Activated CD8-positive, alpha-beta memory T cell treated with anti-CD3 and anti-CD28 coated beads, Interleukin-2, amount 50 U/mL, for 24 hours (primary cell): Measurements from ENCODE around the gene DCUN1D3.
"Not testable (repeated sequence)": the region's sequence is repeated elsewhere in the genome, so short reads cannot be mapped to it uniquely, and the experiment has no call there.

Experiments used
- DNase-seq: peaks from one replicate; pipeline ENCODE4 v3.0.0-alpha.2; 2020; ENCODE audit errors: extremely low read depth

The DCUN1D3 gene, protein sequence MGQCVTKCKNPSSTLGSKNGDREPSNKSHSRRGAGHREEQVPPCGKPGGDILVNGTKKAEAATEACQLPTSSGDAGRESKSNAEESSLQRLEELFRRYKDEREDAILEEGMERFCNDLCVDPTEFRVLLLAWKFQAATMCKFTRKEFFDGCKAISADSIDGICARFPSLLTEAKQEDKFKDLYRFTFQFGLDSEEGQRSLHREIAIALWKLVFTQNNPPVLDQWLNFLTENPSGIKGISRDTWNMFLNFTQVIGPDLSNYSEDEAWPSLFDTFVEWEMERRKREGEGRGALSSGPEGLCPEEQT

DNA sequence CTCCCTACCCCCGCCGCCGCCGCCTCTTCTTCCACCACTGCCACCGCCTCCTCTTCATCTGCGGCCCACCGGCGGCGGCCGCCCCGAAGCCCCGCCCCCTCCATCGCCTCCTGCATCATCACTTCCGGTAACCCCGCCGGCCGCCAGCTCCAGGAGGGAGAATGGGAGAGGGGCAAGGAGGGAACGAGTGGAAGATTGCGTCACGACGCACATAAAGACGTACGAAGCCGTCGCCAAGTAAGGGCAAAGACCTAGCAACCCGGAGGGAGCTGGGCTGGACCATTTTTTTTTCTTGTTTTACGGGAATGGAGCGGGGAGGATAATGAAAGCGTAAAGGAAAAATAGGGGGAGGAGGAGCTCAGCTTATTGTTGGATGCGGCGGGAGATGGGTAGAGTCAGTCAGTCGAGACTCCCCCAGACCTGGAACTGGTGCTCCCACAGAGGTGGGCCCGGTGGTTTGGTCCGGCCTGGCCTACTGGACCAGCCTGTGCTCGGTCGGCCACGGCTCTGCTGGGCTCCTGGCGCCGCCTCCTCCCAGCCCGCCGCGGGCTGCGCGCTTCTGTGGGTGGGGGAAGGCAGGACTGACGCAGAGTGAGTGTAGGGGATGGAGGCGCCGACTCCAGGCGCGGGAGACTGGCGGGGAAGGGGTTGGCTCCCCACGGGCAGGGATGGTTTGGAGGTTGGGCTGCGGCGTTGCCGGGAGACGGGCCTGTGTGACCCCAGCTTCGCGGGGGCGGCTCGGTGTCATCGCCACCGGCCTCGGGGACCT lies at the start of gene DCUN1D3, which contains the start of gene LYRM1:
Gene DCUN1D3 (minus strand): TSS at position 60 of the 769 bp plus-strand sequence. CDS start 37,820 bp downstream, outside the sequence.
Gene LYRM1 (plus strand): TSS at position 473 of the 769 bp plus-strand sequence. CDS start 14,785 bp downstream, outside the sequence.
- DNase-seq = peak; percentile 69

DNA sequence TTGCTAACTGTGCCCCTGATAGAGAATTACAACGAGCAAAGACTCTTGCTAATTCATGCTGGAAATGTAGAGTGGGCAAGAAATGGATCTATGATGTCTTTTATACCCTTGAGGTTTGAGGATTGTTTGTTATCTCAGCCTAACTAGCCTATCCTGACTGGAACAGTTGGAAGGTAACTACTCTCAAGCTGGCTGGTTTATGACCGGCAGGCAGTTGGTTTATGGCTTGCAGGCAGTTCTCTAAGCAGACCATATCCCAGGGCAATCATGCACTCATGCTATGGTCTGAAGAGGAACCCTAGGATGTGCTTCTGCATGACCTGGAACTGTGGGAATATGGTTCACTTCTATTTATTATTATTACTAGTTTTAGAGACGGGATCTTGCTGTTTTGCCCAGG lies 49.5 kb upstream of the DCUN1D3 start:
- no peak for DNase-seq

DNA sequence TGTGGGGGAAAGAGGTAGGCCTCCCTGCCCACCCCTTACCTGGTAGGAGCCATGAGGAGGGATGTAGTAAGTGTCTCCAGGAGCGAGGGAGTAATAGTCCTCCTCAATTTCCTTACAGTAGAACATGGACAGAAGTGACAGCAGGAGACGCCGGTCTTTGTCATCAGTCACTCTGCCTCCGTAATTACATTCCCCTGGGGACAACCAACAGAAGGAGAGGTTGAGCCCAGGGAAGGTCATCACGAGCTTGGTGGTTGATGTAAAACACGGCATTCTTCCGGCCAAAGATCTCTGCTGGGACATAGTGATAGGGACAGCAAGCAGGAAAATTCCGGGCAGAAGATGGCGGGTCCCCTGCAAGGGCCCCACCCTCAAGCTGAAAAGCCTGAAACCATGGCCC lies 48.3 kb upstream of the DCUN1D3 start:
- no peak for DNase-seq

DNA sequence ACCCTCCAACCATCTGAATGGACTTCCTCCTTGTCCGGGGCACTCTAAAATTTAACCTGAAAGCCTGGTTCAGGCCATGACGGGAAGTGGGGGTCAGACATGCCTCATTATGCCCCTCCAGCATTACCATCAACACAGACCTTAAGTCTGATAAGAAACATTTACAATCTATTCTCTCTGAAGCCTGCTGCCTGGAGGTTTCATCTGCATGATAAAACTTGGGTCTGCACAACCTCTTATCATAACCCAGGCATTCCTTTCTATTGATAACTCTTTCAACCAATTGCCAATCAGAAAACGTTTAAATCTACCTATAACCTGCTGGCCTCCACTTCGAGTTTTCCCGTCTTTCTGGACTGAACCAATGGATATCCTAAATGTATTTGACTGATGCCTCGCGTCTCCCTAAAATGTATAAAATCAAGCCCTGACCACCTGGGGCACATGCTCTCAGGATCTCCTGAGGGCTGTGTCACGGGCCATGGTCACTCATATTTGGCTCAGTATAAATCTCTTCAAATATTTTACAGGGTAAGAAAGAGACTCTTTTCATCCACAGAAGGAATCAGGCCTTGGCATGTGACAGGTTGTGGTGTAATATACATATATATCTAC lies 46.0 kb upstream of the DCUN1D3 start:
- no peak for DNase-seq

DNA sequence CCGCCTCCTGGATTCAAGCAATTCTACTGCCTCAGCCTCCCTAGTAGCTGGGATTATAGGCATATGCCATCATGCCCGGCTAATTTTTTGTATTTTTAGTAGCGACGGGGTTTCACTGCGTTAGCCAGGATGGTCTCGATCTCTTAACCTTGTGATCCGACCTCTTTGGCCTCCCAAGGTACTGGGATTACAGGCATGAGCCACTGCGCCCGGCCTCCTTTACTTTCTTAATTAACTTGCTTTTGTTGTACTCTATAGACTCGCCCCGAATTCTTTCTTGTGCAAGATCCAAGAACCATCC lies 45.4 kb upstream of the DCUN1D3 start:
- not testable (repeated sequence) for DNase-seq

DNA sequence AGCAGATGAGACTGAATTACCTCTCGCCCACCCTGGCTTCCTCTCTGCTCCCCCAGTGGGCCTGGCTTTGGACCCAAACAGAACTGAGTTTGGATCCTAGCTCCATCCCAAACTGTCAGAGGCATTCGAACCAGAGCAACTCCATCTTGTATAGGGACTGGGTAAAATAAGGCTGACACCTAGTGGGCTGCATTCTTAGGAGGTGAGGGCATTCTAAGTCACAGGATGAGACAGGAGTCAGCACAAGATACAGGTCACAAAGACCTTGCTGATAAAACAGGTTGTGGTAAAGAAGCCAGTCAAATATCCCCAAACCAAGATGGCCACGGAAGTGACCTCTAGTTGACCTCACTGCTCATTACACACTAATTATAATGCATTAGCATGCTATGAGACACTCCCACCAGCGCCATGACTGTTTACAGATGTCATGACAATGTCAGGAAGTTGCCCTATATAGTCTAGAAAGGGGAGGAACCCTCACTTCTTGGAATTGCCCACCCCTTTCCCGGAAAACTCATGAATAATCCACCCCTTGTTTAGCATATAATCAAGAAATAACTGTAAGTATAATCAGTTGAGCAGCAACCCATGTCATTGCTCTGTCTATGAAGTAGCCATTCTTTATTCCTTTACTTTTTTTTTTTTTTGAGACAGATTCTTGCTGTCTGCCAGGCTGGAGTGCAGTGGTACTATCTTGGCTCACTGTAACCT lies 44.9 kb upstream of the DCUN1D3 start:
- peak; percentile 23 for DNase-seq

DNA sequence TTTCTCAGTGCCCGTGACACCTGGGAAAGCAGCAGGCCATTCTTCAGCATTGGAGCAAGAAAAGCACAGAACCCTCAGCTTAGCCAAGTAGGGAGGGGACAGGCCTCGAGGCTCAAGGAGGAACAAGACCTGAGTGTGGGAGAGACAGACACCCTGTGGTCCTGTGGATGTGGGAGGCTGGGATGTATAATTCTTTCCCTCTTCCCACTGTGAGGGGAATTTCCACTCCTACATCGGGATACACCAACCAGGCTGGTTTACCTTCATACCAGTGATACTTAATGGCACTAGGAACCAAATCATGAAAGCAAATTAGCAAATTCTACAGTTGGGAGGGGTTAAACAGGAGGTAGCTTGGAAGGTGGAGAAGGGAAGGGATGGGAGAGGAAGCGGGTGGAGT lies 42.1 kb upstream of the DCUN1D3 start:
- DNase-seq = no peak

DNA sequence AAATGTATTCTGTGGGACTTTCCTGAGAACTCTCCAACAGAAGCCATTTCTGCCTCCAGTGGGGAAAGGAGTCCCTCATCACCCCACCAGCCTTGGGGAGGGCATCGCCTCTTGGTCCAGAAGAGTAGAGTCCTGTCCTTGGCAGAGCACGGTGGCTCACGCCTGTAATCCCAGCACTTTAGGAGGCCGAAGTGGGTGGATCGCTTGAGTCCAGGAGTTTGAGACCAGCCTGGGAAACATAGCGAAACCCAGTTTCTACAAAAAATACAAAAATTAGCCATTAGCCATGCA lies 41.4 kb upstream of the DCUN1D3 start:
- DNase-seq = no peak

DNA sequence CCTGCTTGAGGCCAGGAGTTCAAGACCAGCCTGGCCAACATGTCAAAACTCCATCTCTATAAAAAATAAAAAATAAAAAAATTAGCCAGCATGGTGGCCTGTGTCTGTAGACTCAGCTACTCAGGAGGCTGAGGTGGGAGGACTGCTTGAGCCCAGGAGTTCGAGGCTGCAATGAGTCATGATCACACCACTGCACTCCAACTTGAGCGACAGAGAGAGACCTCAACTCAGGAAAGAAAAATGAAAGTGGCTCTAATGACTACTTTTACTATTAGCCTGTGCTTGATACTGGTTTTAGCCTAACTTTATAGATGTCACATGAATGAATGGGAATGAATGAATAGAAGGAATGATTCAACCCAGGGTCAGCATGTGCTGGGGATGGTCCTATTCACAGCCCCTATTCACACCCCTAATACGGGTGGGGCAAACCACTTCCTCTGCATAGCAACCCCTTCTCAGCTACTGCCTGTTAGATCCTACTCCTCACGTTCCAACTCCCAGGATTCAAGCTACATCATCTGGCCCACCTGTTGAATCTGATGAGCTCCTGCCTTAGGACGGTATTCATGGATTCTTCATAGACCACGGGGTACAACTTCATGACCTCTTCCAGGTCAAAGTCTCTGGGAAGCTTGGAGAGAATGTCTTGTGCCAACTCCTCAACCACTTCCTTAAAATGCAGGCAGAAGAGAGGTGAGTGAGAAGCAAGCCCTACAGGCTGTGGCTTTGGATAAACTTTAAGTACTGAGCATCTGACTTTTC lies 40.9 kb upstream of the DCUN1D3 start:
- DNase-seq = no peak

DNA sequence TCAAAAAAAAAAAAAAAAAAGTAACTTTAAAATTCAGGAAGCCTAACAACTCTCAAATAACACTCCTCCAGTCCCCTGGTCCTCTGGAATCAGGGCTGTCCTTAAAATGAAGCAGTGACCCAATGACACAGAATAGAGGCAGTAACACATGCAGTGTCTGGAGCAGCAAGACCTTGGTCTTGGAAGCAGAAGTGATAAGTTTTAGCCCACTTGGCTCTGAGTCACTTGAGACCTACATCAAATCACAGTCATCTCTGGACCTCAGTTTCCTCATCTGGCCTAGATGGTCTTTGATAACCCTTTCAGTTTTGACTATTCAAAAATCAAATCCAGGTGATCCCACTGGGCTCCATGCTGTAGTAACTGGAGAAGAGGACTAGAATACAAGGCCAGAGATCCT lies 39.5 kb upstream of the DCUN1D3 start:
- no peak for DNase-seq

DNA sequence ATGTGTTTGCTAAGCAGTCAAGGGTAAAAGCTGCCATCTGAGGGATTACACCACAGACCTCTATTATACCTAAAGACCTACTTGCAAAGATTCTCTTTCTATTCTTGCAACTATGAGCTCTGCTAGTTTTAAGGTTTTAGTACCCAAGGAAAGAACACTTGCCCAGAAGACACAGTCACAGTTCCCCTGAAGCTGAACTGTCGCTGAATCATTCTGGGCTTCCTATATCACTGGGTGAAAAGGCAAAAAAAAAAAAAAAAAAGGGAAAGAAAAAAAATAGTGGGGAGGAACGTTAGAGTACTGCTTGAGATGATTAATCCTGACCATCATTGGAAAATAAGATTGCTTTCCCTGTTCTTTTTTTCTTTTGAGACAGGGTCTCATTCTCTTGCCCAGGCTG lies 38.3 kb upstream of the DCUN1D3 start:
- DNase-seq = no peak

DNA sequence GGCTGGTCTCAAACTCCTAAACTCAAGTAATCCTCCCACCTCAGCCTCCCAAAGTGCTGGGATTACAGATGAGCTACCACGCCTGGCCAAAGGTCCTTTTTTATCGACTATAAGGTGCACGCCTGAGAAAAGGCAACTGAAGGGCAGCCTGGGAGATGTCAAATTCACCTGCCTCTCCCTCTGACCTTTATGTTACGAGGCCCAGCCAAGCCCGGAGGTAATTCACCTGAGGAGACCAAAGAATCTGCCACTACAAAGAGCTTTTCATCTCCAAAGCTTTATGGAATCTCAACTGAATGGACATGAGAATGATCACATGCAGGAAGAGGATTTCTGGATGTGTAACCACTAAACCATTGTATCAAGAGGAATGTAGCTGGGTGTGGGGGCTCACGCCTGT lies 37.6 kb upstream of the DCUN1D3 start:
- no peak for DNase-seq

DNA sequence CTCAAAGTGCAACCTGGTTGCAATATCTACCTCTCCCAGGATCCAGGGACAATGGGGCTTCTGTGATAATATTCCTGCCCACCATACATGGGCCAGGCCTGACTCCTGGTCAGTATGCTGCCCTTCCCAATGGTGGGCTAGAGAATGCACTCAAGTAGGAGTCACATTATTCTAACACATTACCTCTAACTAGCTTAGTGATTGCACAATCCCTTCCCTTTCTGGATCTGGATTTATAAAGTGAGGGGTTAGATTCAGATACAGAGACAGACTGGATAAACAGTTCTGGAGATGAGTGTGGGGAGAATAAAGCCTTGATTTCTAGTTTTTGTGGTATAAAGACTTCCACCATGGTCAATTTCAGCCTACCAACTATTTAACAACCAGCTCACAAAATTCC lies 33.4 kb upstream of the DCUN1D3 start:
- DNase-seq = no peak

DNA sequence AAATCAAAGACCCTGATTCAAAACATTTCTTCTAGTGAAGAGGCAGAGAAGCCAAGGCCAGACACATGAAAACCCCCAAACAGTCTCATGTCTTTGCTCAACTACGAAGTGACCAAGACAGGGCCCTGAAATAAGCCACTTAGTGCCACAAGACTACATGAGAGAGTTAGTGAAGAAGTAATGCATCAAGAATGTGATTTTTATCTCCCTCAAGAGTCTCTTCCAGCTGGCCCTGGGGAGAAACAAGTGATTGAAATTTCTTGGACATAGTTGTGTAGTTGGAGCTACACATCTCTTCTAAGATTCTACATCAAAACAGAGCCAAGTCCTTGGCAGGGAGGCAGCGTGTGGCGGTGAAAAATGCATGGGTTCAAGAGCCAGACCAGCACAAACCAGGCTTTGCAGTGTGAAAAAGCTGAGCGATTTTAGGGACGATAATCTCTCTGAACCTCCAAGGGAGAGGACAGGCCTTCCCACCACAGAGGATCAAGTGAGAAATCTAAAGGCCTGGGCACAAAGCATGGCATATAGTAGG lies 31.0 kb upstream of the DCUN1D3 start:
- no peak for DNase-seq

DNA sequence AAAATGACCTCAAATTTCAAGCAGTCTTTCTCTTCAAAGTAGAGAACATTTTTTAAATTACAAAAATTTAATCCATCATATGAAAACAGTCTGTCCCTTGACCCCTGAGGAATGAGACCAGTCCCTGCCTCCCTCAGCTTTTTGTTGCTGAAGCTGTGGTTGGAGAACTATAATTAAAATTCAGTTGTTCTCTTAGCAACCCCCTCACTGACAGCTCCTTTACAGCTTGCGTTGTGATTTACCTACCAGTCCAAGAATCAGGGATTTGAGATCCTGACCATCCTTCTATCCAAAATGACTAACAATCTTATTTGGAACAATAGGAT lies 30.2 kb upstream of the DCUN1D3 start:
- no peak for DNase-seq

DNA sequence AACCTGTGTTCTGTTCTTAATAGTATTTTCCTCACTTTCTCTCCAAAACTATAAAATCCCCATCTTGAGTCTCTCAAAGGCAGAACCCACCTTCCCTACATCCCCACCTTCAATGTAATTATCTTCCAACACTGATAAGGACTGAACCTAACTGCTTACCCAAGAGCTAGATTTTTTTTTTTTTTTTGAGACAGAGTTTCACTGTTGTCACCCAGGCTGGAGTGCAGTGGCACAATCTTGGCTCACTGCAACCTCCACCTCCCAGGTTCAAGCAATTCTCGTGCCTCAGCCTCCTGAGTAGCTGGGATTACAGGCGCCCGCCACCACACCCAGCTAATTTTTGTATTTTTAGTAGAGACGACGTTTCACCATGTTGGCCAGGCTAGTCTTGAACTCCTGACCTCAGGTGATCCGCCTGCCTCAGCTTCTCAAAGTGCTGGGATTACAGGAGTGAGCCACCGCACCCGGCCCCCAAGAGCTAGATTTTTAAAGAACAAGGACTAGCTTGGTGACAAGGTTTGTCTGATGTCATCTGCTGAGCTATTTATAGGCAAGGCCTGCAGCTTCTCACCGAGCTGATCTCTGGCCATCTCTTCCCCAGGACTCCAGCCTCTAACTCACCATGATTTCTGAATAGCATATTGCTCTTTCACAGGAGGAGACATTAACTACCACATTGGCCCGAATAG lies 29.7 kb upstream of the DCUN1D3 start:
- DNase-seq = not testable (repeated sequence)

DNA sequence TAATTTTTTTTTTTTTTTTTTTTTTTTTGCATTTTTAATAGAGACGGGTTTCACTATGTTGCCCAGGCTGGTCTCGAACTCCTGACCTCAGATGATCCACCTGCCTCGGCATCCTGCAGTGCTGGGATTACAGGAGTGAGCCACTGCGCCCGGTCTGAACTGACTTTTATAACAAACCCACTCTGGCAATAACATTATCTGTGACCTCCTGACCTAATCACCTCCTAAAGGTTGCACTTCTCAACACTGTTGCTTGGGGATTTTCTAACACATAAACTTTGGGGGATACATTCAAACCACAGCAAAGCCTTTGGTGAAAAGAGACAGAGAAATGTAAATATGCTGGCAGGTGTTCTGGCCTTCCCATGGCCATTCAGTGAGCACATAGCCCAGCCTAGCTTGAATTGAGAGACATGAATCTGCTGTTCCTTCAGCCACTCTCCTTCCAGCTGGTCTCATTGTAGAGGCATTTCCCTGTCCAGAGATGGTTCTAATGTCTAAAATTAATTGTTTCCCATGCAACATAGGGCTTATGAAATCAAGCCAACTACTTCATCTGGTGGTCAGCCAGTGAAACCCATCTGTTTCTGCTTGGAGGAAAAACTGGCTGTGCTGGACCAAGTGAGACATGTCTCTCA lies 28.7 kb upstream of the DCUN1D3 start:
- no peak for DNase-seq

DNA sequence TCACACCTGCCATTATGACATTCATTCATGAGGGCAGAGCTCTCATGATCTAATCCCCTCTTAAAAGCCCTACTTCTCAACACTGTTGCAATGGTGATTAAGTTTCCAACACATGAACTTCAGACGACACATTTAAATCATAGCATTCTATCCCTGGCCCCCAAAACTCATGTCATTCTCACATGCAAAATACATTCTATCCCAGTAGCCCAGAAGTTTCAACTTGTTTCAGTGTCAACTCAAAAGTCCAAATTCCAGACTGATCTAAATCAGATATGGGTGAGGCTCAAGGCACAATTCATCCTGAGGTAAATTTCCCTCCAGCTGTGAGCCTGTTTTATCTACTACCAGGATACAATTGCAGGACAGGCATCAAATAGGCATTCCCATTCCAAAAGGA lies 25.6 kb upstream of the DCUN1D3 start:
- no peak for DNase-seq

DNA sequence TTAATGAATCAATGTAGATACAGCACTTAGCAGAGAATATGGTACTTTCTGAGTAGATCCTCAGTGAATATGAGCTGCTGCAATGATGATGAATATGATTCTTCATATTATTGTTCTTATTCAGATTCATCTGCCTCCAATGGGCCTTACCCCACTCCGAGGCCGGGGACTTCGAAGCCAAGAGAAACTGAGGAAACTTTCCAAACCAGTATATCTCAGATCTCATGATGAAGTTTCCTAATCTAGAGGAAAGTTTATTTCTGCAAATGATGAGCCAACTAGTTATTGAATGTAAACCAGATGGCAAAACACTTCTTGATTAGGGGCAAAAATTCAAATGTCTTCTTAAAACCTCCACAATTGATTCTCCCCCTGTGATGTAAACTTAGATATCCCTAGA lies 23.7 kb upstream of the DCUN1D3 start:
- DNase-seq = no peak

DNA sequence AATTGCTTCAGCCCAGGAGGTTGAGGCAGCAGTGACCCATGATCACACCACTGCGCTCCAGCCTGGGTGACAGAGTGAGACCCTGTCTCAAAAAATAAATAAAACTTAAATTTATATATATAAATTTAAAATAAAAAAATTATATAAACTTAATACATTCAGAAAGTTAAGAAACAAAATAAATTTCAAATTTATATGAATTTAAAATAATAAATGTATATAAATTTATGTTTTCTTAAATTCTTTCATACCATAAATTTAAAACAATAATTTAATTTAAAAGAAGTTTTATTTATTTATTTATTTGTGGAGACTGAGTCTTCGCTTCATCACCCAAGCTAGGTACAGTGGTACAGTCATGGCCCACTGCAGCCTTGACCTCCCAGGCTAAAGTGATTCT lies 20.6 kb upstream of the DCUN1D3 start:
- no peak for DNase-seq

DNA sequence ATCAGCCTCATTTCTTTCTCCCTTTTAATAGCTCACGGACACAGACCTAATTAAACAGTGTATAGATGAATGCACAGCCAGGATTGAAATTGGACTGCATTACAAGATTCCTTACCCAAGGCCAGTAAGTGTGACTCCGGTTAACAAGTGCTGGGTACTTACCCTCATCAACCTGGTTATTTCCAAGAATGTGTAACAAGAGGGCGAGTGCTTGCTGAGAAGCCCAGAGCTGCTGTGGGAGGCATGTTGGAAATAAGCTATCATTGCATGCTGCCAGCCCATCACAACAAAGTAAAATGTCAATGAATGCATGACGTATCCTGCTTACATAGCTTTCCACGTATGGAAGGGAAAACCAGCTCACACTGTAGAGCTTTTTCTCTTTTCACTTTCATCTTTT lies 19.9 kb upstream of the DCUN1D3 start:
- DNase-seq = no peak
